ENCODE results near the gene PRR23C. TPM values are rescaled to one million over a fixed set of nuclear protein-coding genes. Genes with fewer than 3 reads are reported as not detected.

PRR23C gene
- polyA plus RNA-seq: not detected in 3 replicates
- not detected for polyA plus RNA-seq (2011; ENCODE audit: low read depth)
- not detected in 2 replicates for polyA plus RNA-seq (2011; cell fraction: cytosol; rRNA removed)
- not detected in 2 replicates for polyA plus RNA-seq (2011; cell fraction: nucleus; rRNA removed)
- not detected in 2 replicates for polyA plus RNA-seq (2012; ENCODE audit: low replicate concordance)
- not detected in 3 replicates for polyA minus RNA-seq
- polyA minus RNA-seq (2011; cell fraction: cytosol; rRNA and poly(A)+ RNA removed): not detected
- polyA minus RNA-seq (2011; cell fraction: nucleus; rRNA and poly(A)+ RNA removed): not detected in 2 replicates

- no peak for FAIRE-seq
- no peak for DNase-seq (ENCODE audit: low read depth, low spot score)
- dilution Hi-C loops (cut with MboI; ENCODE audit: extremely low pct_ligation_motif_present, low sequenced_read_pairs): no loop called here
- TF ChIP-seq CTCF (optimal IDR thresholded peaks at IDR 0.05 in 1 of 3, IDR thresholded peaks at IDR 0.05 in 1 of 3, conservative IDR thresholded peaks at IDR 0.05 in 1 of 3; ENCODE audit: extremely low read depth in 1 of 3, insufficient read depth in 2 of 3, low read length in 3 of 3) (peak in 1 of 3 experiments; percentile 1), EZH2 (IDR thresholded peaks at IDR 0.05; ENCODE audit: low read length) (no peak)
- no peak within 1 kb of the TSS for H2AFZ ChIP-seq (ENCODE audit: control insufficient read depth, low read length)
- H4K20me1 ChIP-seq (ENCODE audit: control insufficient read depth, extremely low read depth, insufficient read depth, low read length): no peaks in the 10 kb centered on the region
- no peak within 1 kb of the TSS for H3K4me2 ChIP-seq (ENCODE audit: control insufficient read depth, extremely low read depth, insufficient read depth, low read depth, low read length)
- no peaks in the 10 kb centered on the region for H3K9me3 ChIP-seq (ENCODE audit: control insufficient read depth, low read depth, low read length)
- H3K9ac ChIP-seq (ENCODE audit: control insufficient read depth, extremely low read depth, insufficient read depth, low read length): no peak within 1 kb of the TSS
- no peaks in the 10 kb centered on the region for H3K4me1 ChIP-seq (ENCODE audit: control insufficient read depth, extremely low read depth, insufficient read depth, low read length)
- H3K36me3 ChIP-seq (ENCODE audit: control insufficient read depth in 2 of 2, extremely low read depth in 1 of 2, insufficient read depth in 2 of 2, low read length in 2 of 2): no peaks in the 10 kb centered on the region
- H3K79me2 ChIP-seq (ENCODE audit: control insufficient read depth, insufficient read depth, low read length): no peaks in the 10 kb centered on the region
- H3K27ac ChIP-seq (ENCODE audit: control insufficient read depth, insufficient read depth, low read length): no peak within 1 kb of the TSS
- no peaks in the 10 kb centered on the region for H3K27me3 ChIP-seq (ENCODE audit: control insufficient read depth, extremely low read depth, insufficient read depth, low read length)
- no peak within 1 kb of the TSS for H3K4me3 ChIP-seq (ENCODE audit: control insufficient read depth in 2 of 3, extremely low read depth in 1 of 3, insufficient read depth in 2 of 3, low read depth in 1 of 3, low read length in 3 of 3)
- no peaks in the 10 kb centered on the region for H3K9me1 ChIP-seq (ENCODE audit: control insufficient read depth, extremely low read depth, insufficient read depth, low read length)
These were observed at the start of gene PRR23C for GRCh38 chr3:139044366-139045210. TSS of gene PRR23C (minus strand) at chr3:139044892. CDS start at chr3:139044620, 272 bp downstream.

DNA sequence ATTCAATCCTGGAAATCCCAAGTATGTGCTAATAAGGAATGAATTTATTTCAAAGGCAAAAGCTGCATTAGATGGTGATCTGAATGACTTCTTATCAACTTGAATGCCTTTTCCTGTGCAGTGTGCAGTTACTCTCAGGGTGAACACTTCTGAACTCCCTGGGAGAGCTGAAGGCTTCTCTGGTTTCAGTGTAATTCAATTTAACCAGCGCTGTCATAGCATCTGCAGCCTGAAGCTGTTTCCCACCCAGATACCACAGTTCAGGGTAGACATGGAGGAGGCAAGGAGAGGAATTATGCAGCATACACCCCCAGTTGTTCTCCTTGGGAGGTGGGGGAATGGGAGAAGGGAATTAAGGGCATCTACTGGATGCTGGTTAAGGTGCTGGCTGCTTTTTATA lies 49.1 kb upstream of the PRR23C start:
- DNase-seq (ENCODE audit: low read depth, low spot score) (no peak), FAIRE-seq (no peak)
- no peaks in the 10 kb centered on the region for H3K36me3 ChIP-seq (ENCODE audit: control insufficient read depth in 2 of 2, extremely low read depth in 1 of 2, insufficient read depth in 2 of 2, low read length in 2 of 2)
- H3K9me1 ChIP-seq (ENCODE audit: control insufficient read depth, extremely low read depth, insufficient read depth, low read length): no peaks in the 10 kb centered on the region
- H3K9ac ChIP-seq (ENCODE audit: control insufficient read depth, extremely low read depth, insufficient read depth, low read length): no peak overlapping the region
- no peak overlapping the region for H3K27ac ChIP-seq (ENCODE audit: control insufficient read depth, insufficient read depth, low read length)
- H3K4me1 ChIP-seq (ENCODE audit: control insufficient read depth, extremely low read depth, insufficient read depth, low read length): no peaks in the 10 kb centered on the region
- dilution Hi-C loops (cut with MboI; ENCODE audit: extremely low pct_ligation_motif_present, low sequenced_read_pairs): no loop called here
- H3K4me2 ChIP-seq (ENCODE audit: control insufficient read depth, extremely low read depth, insufficient read depth, low read depth, low read length): no peak overlapping the region
- H3K79me2 ChIP-seq (ENCODE audit: control insufficient read depth, insufficient read depth, low read length): no peaks in the 10 kb centered on the region
- no peak for TF ChIP-seq CTCF (optimal IDR thresholded peaks at IDR 0.05 in 1 of 3, IDR thresholded peaks at IDR 0.05 in 1 of 3, conservative IDR thresholded peaks at IDR 0.05 in 1 of 3; ENCODE audit: extremely low read depth in 1 of 3, insufficient read depth in 2 of 3, low read length in 3 of 3)
- TF ChIP-seq EZH2 (IDR thresholded peaks at IDR 0.05; ENCODE audit: low read length): no peak
- H3K9me3 ChIP-seq (ENCODE audit: control insufficient read depth, low read depth, low read length): no peaks in the 10 kb centered on the region
- no peak overlapping the region for H3K4me3 ChIP-seq (ENCODE audit: control insufficient read depth in 2 of 3, extremely low read depth in 1 of 3, insufficient read depth in 2 of 3, low read depth in 1 of 3, low read length in 3 of 3)
- H4K20me1 ChIP-seq (ENCODE audit: control insufficient read depth, extremely low read depth, insufficient read depth, low read length): no peaks in the 10 kb centered on the region
- peaks cover 2% of the 10 kb centered on the region for H3K27me3 ChIP-seq (ENCODE audit: control insufficient read depth, extremely low read depth, insufficient read depth, low read length)
- H2AFZ ChIP-seq (ENCODE audit: control insufficient read depth, low read length): no peak overlapping the region
